GM10248 (cell line): ENCODE results near the gene PIK3R1.

Experiments used
- CTCF ChIA-PET: fragments of 300-600 bp; sonication (Branson Sonifier 250); formaldehyde crosslinking; extraction: SDS; loops from one replicate; lab custom pipeline; 2021; ENCODE audit warnings: antibody characterized with exemption; lab: Yijun Ruan, JAX
- POLR2A ChIA-PET: fragments of 350-650 bp; sonication (Branson Sonifier 250); formaldehyde crosslinking; extraction: SDS; loops from one replicate; lab custom pipeline; 2020; ENCODE audit warnings: antibody characterized with exemption; lab: Yijun Ruan, JAX
- DNase-seq: peaks from one replicate; pipeline ENCODE4 v3.0.0; 2012; ENCODE audit errors: extremely low spot score
- TF ChIP-seq, protein P1 (sequence below): IDR thresholded peaks from 2 replicates; pipeline ENCODE4 v1.5.1; 2012; ENCODE audit warnings: mild to moderate bottlenecking, low read depth; ENCODE audit errors: extremely low read depth, missing control alignments, control extremely low read depth

PIK3R1 gene

DNA sequence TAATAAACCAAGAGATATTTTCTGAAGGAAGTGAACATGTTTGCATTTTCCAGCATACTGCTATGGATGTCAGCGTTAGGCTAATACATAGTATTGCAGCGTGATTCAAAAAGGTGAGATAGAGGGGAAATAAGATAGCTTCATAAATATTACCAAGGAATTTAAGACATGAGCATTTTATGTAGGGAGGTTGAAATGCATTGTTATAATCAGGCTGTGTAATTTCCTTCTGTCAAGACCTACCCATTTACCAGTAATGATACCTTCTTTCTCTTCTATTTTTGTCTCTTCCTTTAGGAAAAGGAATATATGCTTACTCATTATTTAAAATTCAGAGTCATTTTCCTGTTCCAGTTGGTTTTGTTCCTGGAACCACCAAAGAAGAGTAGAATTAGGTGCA, 33.3 kb downstream of the PIK3R1 start:
- ChIA-PET CTCF (interaction anchor here (5.9 kb wide), 1 partner anchor 21 kb away, joined by 38 read pairs; no protein-coding TSS in a partner anchor), POLR2A (no interaction called here)
- DNase-seq: no peak
- TF ChIP-seq, protein P1, sequence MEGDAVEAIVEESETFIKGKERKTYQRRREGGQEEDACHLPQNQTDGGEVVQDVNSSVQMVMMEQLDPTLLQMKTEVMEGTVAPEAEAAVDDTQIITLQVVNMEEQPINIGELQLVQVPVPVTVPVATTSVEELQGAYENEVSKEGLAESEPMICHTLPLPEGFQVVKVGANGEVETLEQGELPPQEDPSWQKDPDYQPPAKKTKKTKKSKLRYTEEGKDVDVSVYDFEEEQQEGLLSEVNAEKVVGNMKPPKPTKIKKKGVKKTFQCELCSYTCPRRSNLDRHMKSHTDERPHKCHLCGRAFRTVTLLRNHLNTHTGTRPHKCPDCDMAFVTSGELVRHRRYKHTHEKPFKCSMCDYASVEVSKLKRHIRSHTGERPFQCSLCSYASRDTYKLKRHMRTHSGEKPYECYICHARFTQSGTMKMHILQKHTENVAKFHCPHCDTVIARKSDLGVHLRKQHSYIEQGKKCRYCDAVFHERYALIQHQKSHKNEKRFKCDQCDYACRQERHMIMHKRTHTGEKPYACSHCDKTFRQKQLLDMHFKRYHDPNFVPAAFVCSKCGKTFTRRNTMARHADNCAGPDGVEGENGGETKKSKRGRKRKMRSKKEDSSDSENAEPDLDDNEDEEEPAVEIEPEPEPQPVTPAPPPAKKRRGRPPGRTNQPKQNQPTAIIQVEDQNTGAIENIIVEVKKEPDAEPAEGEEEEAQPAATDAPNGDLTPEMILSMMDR: no peak

GRCh38 chr5:68249520-68249919, 34.0 kb downstream of the PIK3R1 start:
- POLR2A ChIA-PET: no interaction called here
- TF ChIP-seq, protein P1: no peak
- no peak for DNase-seq
- CTCF ChIA-PET: interaction anchor here (0.9 to 5.9 kb wide), 5 partner anchors 9 to 37 kb away, joined by 3 to 38 read pairs (median 4); partner anchors contain the start of gene PIK3R1

DNA sequence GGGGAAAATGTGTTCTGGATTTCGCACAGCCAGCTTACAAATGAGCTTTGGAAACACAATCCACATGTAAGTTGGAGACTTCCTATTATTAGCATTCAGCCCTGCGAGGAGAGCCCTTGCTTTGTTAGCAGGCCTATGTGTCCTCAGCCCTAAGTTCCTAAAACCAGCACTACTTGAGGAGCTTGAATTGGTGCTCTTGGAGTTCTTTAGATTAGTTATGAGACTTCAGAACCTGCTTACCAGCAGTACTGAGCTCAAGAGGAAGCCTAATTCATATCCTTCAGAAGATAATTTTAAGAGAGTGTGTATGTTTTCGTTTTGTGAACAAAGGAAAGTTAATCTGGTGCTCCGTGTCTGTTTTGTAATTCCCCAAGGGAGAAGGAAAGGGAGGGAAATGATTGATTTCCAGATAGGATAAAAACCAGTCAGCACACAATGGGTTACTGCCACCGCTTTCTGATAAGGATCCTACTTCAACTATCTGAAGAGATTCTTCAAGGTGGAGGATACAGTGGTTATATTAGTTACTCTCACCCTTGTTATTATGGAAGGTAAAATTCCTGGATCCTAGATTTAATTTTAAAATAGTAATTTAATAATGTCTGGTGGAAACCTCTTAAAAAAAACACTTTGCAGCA, 35.2 kb downstream of the PIK3R1 start:
- POLR2A ChIA-PET: interaction anchor here (0.9 kb wide), 1 partner anchor 35 kb away, joined by 3 read pairs; the partner anchor contains the start of gene PIK3R1
- no peak for DNase-seq

GRCh38 chr5:68251386-68251785, 35.8 kb downstream of the PIK3R1 start:
- ChIA-PET POLR2A (no interaction called here), CTCF (interaction anchor here (1.5 to 5.9 kb wide), 6 partner anchors 8 to 1043 kb away, joined by 3 to 38 read pairs (median 11); no protein-coding TSS in a partner anchor)
- DNase-seq: peak; percentile 30
- TF ChIP-seq, protein P1: no peak

More for the DNA sequence above, 35.2 kb downstream of the PIK3R1 start:
- CTCF ChIA-PET: interaction anchor here (0.9 to 5.9 kb wide), 8 partner anchors 9 to 1042 kb away, joined by 3 to 38 read pairs (median 4); partner anchors contain the start of gene PIK3R1
- TF ChIP-seq, protein P1: no peak

DNA sequence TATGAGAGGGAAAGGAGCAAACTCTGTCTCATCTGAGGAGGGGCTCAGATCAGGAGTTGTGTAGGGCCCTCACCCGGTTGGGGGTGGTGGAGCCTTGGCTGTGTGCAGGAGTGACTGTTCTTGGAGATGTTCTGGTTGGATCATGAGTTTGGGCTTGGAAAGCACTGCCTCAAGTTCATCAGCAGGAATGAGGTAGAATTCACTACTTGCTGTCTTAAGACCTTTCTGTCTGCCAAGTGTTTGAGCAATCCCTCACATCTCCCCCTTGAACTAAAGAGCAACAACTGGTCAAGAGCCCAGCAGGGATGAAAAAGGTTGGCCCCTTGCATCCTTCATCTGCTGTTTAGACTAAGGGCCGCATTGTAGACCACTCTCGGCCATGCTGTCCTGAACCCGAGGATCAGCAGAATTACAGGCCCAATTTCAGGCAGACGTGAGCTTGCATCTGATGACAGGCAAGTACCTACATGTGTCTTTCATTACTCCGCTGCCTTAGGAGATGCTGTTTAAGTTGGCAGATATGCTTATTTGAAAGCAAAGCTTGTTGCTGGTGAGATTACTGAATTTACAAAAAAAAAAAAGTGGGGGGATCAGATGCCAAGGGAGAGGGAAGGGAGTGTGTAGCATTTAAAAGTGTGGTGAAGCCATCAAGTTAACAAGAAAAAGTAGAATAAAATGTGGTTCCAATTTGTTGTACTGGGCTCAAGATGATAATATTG, 36.4 kb downstream of the PIK3R1 start:
- TF ChIP-seq, protein P1: no peak
- CTCF ChIA-PET: interaction anchor here (1.0 to 5.9 kb wide), 18 partner anchors 9 to 1097 kb away, joined by 3 to 38 read pairs (median 5); partner anchors contain the start of gene PIK3R1

More for the DNA sequence above, 36.4 kb downstream of the PIK3R1 start:
- no peak for DNase-seq
- POLR2A ChIA-PET: no interaction called here
